Prostate gland (tissue), 2 donors: ENCODE results near the gene AMZ2.
"Not testable (repeated sequence)": the region's sequence is repeated elsewhere in the genome, so short reads cannot be mapped to it uniquely, and the experiment has no call there.

Source experiments
- CTCF ChIP-seq, 4 experiments: fragments of 200-600 bp in 2 of 4; fragments of 450-650 bp in 2 of 4; sonication (generic) in 2 of 4; IDR thresholded peaks; 1 replicate in 3 of 4; 2 replicates in 1 of 4; pipeline ENCODE4 v1.5.1; 2016 to 2019; ENCODE audit warnings: antibody characterized with exemption in 4 of 4, mild to moderate bottlenecking in 2 of 4, moderate library complexity in 2 of 4
- POLR2A ChIP-seq: fragments of 450-650 bp; IDR thresholded peaks from one replicate; pipeline ENCODE4 v1.6.1; 2016; ENCODE audit warnings: antibody characterized with exemption, mild to moderate bottlenecking
- POLR2AphosphoS5 ChIP-seq: sonication (generic); formaldehyde crosslinking; IDR thresholded peaks from one replicate; pipeline ENCODE4 v1.6.1; 2017; ENCODE audit warnings: antibody characterized with exemption

GRCh38 chr17:68258890-68259647, 11.2 kb downstream of the AMZ2 start:
- not testable (repeated sequence) for TF ChIP-seq POLR2A; CTCF (IDR thresholded peaks at IDR 0.05); POLR2AphosphoS5
